Astrocyte of the cerebellum (primary cell): ENCODE measurements around the gene RPH3AL.

Source experiments
- DNase-seq: peaks from one replicate; pipeline ENCODE4 v3.0.0-alpha.2; 2011; ENCODE audit warnings: low read depth
- H3K4me3 ChIP-seq: 2 replicates; pipeline ENCODE4 v1.5.1; 2011; ENCODE audit warnings: mild to moderate bottlenecking, low read depth, low read length, moderate library complexity
- in situ Hi-C: cut with HindIII; loops from 2 replicates; pipeline ENCODE4 v1.10.0; 2017; ENCODE audit warnings: low sequenced_read_pairs
- TF ChIP-seq, protein P1 (sequence below): IDR thresholded peaks from 2 replicates; pipeline ENCODE4 v1.5.1; 2012; ENCODE audit warnings: low read length, low read depth, moderate library complexity, mild to moderate bottlenecking; ENCODE audit errors: missing control alignments

RPH3AL gene

GRCh38 chr17:259341-259976, 93.1 kb downstream of the RPH3AL start:
- TF ChIP-seq, protein P1, sequence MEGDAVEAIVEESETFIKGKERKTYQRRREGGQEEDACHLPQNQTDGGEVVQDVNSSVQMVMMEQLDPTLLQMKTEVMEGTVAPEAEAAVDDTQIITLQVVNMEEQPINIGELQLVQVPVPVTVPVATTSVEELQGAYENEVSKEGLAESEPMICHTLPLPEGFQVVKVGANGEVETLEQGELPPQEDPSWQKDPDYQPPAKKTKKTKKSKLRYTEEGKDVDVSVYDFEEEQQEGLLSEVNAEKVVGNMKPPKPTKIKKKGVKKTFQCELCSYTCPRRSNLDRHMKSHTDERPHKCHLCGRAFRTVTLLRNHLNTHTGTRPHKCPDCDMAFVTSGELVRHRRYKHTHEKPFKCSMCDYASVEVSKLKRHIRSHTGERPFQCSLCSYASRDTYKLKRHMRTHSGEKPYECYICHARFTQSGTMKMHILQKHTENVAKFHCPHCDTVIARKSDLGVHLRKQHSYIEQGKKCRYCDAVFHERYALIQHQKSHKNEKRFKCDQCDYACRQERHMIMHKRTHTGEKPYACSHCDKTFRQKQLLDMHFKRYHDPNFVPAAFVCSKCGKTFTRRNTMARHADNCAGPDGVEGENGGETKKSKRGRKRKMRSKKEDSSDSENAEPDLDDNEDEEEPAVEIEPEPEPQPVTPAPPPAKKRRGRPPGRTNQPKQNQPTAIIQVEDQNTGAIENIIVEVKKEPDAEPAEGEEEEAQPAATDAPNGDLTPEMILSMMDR, result no peak
- no peak overlapping the region for H3K4me3 ChIP-seq
- in situ Hi-C loops, result no loop called here
- no peak for DNase-seq

DNA sequence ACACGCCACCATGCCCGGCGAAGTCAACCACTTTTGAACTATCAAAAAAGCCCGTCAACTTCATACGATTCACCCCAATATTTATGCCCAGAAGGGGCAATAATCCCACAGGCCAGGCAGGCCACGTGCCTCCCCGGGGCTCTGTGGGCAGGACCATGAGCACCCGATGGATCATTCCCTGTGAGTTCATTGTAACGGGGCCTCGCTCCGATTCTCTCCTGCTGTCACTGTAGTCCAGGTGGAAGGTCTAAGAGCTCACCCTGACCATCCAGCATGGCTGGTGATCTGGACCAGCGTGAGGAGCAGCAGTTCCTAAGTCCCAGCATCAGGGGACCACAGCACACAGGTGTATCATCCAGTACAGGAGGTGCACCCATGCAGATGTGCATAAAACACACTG, 93.7 kb downstream of the RPH3AL start:
- TF ChIP-seq, protein P1, result no peak
- DNase-seq, result no peak
- in situ Hi-C loops, result no loop called here
- no peak overlapping the region for H3K4me3 ChIP-seq

GRCh38 chr17:258045-258734, 94.4 kb downstream of the RPH3AL start:
- DNase-seq, result no peak
- in situ Hi-C loops, result no loop called here
- TF ChIP-seq, protein P1, result no peak
- H3K4me3 ChIP-seq, result no peak overlapping the region

- in situ Hi-C loops, result no loop called here
- no peak for DNase-seq
- H3K4me3 ChIP-seq, result no peak overlapping the region
- TF ChIP-seq, protein P1, result no peak
Measured at GRCh38 chr17:253091-253846, 99.3 kb downstream of the RPH3AL start.

DNA sequence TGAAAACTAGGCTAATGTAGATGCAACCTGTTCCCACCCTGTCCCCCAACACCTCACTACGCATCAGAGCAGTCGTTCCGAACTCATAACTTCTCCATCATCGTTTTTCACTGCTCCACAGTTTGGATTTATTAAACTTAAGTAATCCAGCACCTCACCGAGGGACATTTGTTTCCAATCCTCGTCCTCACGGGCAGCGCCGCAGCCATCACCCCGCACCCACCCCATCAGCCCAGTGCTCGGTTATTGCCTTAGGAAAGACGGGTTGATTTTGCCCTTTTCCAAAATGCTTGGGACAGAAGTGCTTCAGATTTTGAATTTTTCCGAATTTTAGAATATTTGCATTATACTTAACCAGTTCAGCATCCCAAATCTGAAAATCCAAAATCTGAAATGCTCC, 100.2 kb downstream of the RPH3AL start:
- DNase-seq, result no peak

DNA sequence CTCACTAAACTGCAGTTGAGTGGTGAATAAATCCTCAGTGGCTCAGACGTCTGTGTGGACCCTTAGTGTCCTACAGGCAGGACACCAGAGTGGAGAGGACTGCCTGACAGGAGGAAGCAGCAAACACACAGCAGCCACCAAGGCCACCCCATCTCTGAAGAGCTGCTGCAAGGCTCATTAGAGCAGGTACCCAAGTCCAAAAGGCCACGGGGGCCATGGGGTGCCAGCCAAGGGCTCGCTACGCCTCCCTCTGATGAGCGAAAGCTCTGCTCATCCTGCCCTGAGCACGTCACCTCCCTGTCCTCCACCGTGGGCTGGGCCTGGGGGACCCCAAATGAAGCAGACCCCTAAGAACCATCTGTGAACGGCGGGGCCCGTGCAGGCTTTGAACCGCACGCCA, 101.1 kb downstream of the RPH3AL start:
- no peak overlapping the region for H3K4me3 ChIP-seq
- DNase-seq, result no peak
- TF ChIP-seq, protein P1, result no peak
- in situ Hi-C loops, result no loop called here

More for the DNA sequence above, 100.2 kb downstream of the RPH3AL start:
- no peak overlapping the region for H3K4me3 ChIP-seq
- in situ Hi-C loops, result no loop called here
- TF ChIP-seq, protein P1, result no peak
